Panc1 (cell line): ENCODE data around the gene ZNF629. TPM values are rescaled to one million over a fixed set of nuclear protein-coding genes. Genes with fewer than 3 reads are reported as not detected.

ENCODE experiments used
- ATAC-seq: fragments of 200-7000 bp; cut with Tn5 transposase; 2 replicates; pipeline ENCODE4 v1.9.1; 2020; ENCODE audit warnings: mild to moderate bottlenecking, moderate library complexity
- BruUV-seq: library from RNA; stranded (reverse); fragments of 400-500 nt; replicated peaks from 2 replicates; lab custom pipeline; 2021; lab: Mats Ljungman, UMichigan
- CTCF ChIA-PET: fragments of 300-600 bp; sonication (Branson Sonifier 250); formaldehyde crosslinking; loops from one replicate; lab custom pipeline; 2022; ENCODE audit warnings: antibody characterized with exemption; lab: Charles Lee
- POLR2A ChIA-PET: fragments of 300-600 bp; sonication (Branson Sonifier 250); formaldehyde crosslinking; loops from one replicate; lab custom pipeline; 2022; ENCODE audit warnings: antibody characterized with exemption; lab: Charles Lee
- DNase-seq: peaks from one replicate; pipeline ENCODE4 v3.0.0-alpha.2; 2010; ENCODE audit warnings: low read depth, low spot score
- H3K27ac ChIP-seq: 2 replicates; pipeline ENCODE4 v1.5.1; 2011; ENCODE audit warnings: mild to moderate bottlenecking, low read length, inconsistent platforms
- H3K27me3 ChIP-seq: fragments of 200-500 bp; sonication (Bioruptor generic); 2 replicates; pipeline ENCODE4 v1.6.0; 2014; ENCODE audit warnings: low read length, inconsistent platforms; ENCODE audit not compliant: control insufficient read depth, insufficient read depth
- H3K36me3 ChIP-seq: fragments of 200-500 bp; sonication (Bioruptor generic); 2 replicates; pipeline ENCODE4 v1.5.1; 2014; ENCODE audit warnings: inconsistent platforms, mild to moderate bottlenecking, low read length, moderate library complexity; ENCODE audit not compliant: control insufficient read depth, insufficient read depth
- H3K4me1 ChIP-seq: 2 replicates; pipeline ENCODE4 v1.5.1; 2011; ENCODE audit warnings: inconsistent platforms, mild to moderate bottlenecking, low read length, moderate library complexity; ENCODE audit not compliant: control insufficient read depth, insufficient read depth
- H3K4me3 ChIP-seq, 2 experiments: 2 replicates each; pipeline ENCODE4 v1.5.1; 2011 to 2012; ENCODE audit warnings: low read depth in 2 of 2, low read length in 2 of 2, mild to moderate bottlenecking in 2 of 2, inconsistent platforms in 1 of 2, moderate library complexity in 1 of 2
- H3K9me3 ChIP-seq: fragments of 200-500 bp; sonication (Bioruptor generic); 2 replicates; pipeline ENCODE4 v1.5.1; 2014; ENCODE audit warnings: low read depth, mild to moderate bottlenecking, inconsistent platforms, low read length, moderate library complexity; ENCODE audit not compliant: control insufficient read depth, insufficient read depth
- CTCF ChIP-seq: fragments of 450-650 bp; IDR thresholded peaks from 2 replicates; pipeline ENCODE4 v1.5.1; 2017; ENCODE audit warnings: mild to moderate bottlenecking
- POLR2AphosphoS5 ChIP-seq: IDR thresholded peaks from 2 replicates; pipeline ENCODE4 v1.6.1; 2012; ENCODE audit warnings: mild to moderate bottlenecking, low read depth, low read length, moderate library complexity
- REST ChIP-seq, 2 experiments: IDR thresholded peaks; 2 replicates each; pipeline ENCODE4 v1.6.1; 2011 to 2012; ENCODE audit warnings: low read depth in 2 of 2, control low read depth in 1 of 2, low read length in 1 of 2, mild to moderate bottlenecking in 1 of 2, moderate library complexity in 1 of 2; ENCODE audit not compliant: insufficient read depth in 1 of 2
- SIN3A ChIP-seq: IDR thresholded peaks from 2 replicates; pipeline ENCODE4 v1.6.1; 2012; ENCODE audit warnings: low read depth, mild to moderate bottlenecking, low read length, moderate library complexity, borderline replicate concordance; ENCODE audit not compliant: insufficient read depth
- TCF7L2 ChIP-seq: IDR thresholded peaks from 2 replicates; pipeline ENCODE4 v1.6.1; 2011; ENCODE audit warnings: mild to moderate bottlenecking, low read depth, low read length, inconsistent platforms
- in situ Hi-C: cut with HindIII; loops from 2 replicates; pipeline ENCODE4 v1.10.0; 2016; ENCODE audit warnings: low sequenced_read_pairs, low pct_unique_long_range_greater_than_20kb
- intact Hi-C: fragments of 100-400 bp; cut with micrococcal nuclease; formaldehyde crosslinking; loops from one replicate; pipeline ENCODE4 v1.10.0; 2022; ENCODE audit not compliant: unreplicated experiment
- total RNA-seq: library from RNA; stranded (reverse); gene quantifications from one replicate; pipeline ENCODE4 v1.2.1, GENCODE V29; 2021; ENCODE audit not compliant: unreplicated experiment

Gene ZNF629
- total RNA-seq, 1 experiment from 2014 or later = 19.2 TPM

DNA sequence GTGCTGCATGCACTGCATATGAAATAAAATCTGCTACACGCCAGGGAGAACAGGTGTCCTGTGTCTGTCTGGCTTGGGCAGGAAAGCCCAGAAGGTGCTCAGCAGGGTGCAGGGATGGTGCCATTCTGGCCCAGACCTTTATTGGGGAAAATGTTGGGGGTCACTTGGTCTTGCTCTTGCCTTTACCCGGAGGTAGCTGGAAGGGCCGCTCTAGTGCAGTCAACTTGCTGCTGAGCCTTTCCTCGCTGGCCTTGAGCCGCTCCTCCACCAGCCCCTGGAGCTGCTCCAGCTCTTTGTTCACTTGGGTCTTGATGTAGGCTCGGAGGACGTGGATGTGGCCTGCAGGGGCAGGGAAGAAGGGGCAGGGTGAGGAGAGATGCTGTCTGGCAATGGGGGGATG lies 29.7 kb downstream of the ZNF629 start:
- Histone ChIP-seq H3K36me3 (peaks cover 4% of the 10 kb centered on the region), H3K27me3 (no peaks in the 10 kb centered on the region), H3K4me1 (peaks cover 17% of the 10 kb centered on the region), H3K27ac (no peak overlapping the region), H3K9me3 (no peaks in the 10 kb centered on the region), H3K4me3 (no peak overlapping the region)
- CTCF ChIA-PET = interaction anchor here (0.7 kb wide), 1 partner anchor 110 kb away, joined by 8 read pairs; no protein-coding TSS in a partner anchor
- intact Hi-C loops = no loop called here
- in situ Hi-C loops = no loop called here
- POLR2A ChIA-PET = no interaction called here
- ATAC-seq (no peak), DNase-seq (no peak)
- TF ChIP-seq SIN3A = no peak
- 0 out of 2 replicates have a peak, but pooled peaks have one; percentile 40 for TF ChIP-seq POLR2AphosphoS5
- no TSS peak for BruUV-seq

DNA sequence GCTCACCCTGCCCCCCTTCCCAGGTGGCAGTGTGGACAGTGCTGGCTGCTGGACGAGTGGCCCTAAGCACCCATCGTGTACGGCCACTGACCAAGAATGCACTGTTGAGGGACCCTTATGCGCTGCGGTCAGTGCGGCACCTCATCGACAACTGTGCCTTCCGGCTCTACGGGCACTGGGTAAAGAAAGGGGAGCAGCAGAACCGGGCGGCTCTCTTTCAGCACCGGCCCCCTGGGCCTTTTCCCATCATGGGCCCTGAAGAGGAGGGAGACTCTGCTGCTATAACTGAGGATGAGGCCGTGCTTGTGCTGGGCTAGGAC lies 30.3 kb downstream of the ZNF629 start:
- POLR2A ChIA-PET = no interaction called here
- no TSS peak for BruUV-seq
- intact Hi-C loops = no loop called here
- H3K27me3 ChIP-seq = no peaks in the 10 kb centered on the region
- CTCF ChIA-PET = no interaction called here
- H3K4me1 ChIP-seq = peaks cover 17% of the 10 kb centered on the region
- no peaks in the 10 kb centered on the region for H3K9me3 ChIP-seq
- ATAC-seq (no peak), DNase-seq (no peak)
- no peak overlapping the region for H3K27ac ChIP-seq
- TF ChIP-seq TCF7L2 = no peak
- TF ChIP-seq CTCF = no peak
- TF ChIP-seq REST (IDR thresholded peaks at IDR 0.05; ENCODE audit: insufficient read depth in 1 of 2, low read depth in 2 of 2, low read length in 1 of 2) = no peak
- TF ChIP-seq SIN3A = no peak
- no peak for TF ChIP-seq POLR2AphosphoS5
- in situ Hi-C loops = no loop called here
- H3K4me3 ChIP-seq = no peak overlapping the region
- peaks cover 3% of the 10 kb centered on the region for H3K36me3 ChIP-seq

DNA sequence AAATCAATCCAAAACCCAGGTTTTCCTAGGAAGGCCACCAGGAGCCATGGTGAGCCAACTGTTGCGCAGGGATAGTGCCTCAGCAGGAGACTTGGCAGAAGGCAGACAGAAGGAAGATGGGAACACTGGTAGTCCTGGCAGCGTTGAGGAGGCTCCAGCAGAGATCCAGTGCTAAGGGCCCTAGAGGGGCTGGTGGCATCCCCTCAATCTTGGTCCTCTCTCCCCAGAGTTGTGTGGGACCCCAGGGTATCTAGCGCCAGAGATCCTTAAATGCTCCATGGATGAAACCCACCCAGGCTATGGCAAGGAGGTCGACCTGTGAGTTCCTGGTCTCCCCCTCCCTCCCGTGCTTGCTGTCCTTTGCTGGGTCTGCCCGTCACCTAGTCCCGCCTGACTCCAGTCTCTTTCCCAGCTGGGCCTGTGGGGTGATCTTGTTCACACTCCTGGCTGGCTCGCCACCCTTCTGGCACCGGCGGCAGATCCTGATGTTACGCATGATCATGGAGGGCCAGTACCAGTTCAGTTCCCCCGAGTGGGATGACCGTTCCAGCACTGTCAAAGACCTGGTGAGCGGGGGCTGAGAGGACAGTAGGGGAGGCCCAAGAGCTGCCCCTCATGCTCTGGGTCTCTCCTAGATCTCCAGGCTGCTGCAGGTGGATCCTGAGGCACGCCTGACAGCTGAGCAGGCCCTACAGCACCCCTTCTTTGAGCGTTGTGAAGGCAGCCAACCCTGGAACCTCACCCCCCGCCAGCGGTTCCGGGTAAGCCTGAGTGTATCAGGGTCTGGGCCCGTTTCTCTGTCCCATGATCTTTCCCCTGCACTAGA lies 30.8 kb downstream of the ZNF629 start:
- intact Hi-C loops (no loop called here), in situ Hi-C loops (no loop called here)
- ChIA-PET POLR2A (no interaction called here), CTCF (no interaction called here)
- no peak for DNase-seq
- Histone ChIP-seq H3K36me3 (peaks cover 3% of the 10 kb centered on the region), H3K27ac (no peak overlapping the region), H3K27me3 (no peaks in the 10 kb centered on the region), H3K4me1 (peaks cover 17% of the 10 kb centered on the region), H3K9me3 (no peaks in the 10 kb centered on the region), H3K4me3 (no peak overlapping the region)
- TF ChIP-seq SIN3A = no peak
- TF ChIP-seq TCF7L2 = no peak
- no TSS peak for BruUV-seq
- peak; percentile 7; the same call in 1 of the 2 replicates for ATAC-seq
